ENCODE data around the gene RDH13. TPM values are rescaled to one million over a fixed set of nuclear protein-coding genes. Genes with fewer than 3 reads are reported as not detected.

RDH13 gene
- total and polyA plus RNA-seq, 2 experiments from 2014 or later: 28.0 to 36.5 TPM

- peaks cover 56% of the 10 kb centered on the region for H3K36me3 Mint-ChIP-seq (ENCODE audit: low read depth)
- peaks cover 12% of the 10 kb centered on the region for H3K36me3 ChIP-seq (ENCODE audit: insufficient read depth)
- ATAC-seq: no peak
Observed at GRCh38 chr19:55047951-55048350, 15.0 kb downstream of the RDH13 start.

More at GRCh38 chr19:55047951-55048350, 15.0 kb downstream of the RDH13 start:
- Histone ChIP-seq H3K9me2 (ENCODE audit: insufficient read depth) (no peaks in the 10 kb centered on the region), H2AFZ (no peak overlapping the region), H3K4me2 (no peak overlapping the region), H4K20me1 (replicated peaks; ENCODE audit: insufficient read depth) (peaks cover 17% of the 10 kb centered on the region), H3F3A (replicated peaks; ENCODE audit: low read depth) (no peaks in the 10 kb centered on the region), H3K27ac (ENCODE audit: low read depth) (0 out of 2 replicates have a peak overlapping the region, but pooled peaks have one; percentile 19), H3K79me2 (replicated peaks; ENCODE audit: insufficient read depth) (no peaks in the 10 kb centered on the region), H3K4me3 (no peak overlapping the region), H3K27me3 (ENCODE audit: insufficient read depth) (no peaks in the 10 kb centered on the region), H3K4me1 (ENCODE audit: insufficient read depth) (no peaks in the 10 kb centered on the region)
- Mint-ChIP-seq H3K4me3 (no peak overlapping the region), H3K9me3 (no peaks in the 10 kb centered on the region), H3K4me1 (no peaks in the 10 kb centered on the region), H3K27ac (no peak overlapping the region), H3K27me3 (ENCODE audit: insufficient read depth, low read depth, poor library complexity) (no peaks in the 10 kb centered on the region)
- TF ChIP-seq REST (IDR thresholded peaks at IDR 0.05; ENCODE audit: unreplicated experiment) (no peak), EZH2phosphoT487 (IDR thresholded peaks at IDR 0.05; ENCODE audit: unreplicated experiment) (no peak), CREB1 (CRISPR knock-in tag; IDR thresholded peaks at IDR 0.05; ENCODE audit: low read depth) (no peak), ZNF114 (CRISPR knock-in tag; IDR thresholded peaks at IDR 0.05) (no peak), ETS1 (IDR thresholded peaks at IDR 0.05) (no peak), ZNF462 (CRISPR knock-in tag; IDR thresholded peaks at IDR 0.05) (no peak), JUNB (IDR thresholded peaks at IDR 0.05; ENCODE audit: unreplicated experiment) (no peak), STAT1 (IDR thresholded peaks at IDR 0.05; ENCODE audit: unreplicated experiment) (no peak), POLR2AphosphoS5 (IDR thresholded peaks at IDR 0.05; ENCODE audit: low read depth) (no peak; the same call in 1 of the 2 replicates), ZNF331 (CRISPR knock-in tag; IDR thresholded peaks at IDR 0.05; ENCODE audit: low read depth) (no peak), NANOG (IDR thresholded peaks at IDR 0.05; ENCODE audit: borderline replicate concordance) (no peak), EZH2 (IDR thresholded peaks at IDR 0.05; ENCODE audit: low read depth, unreplicated experiment) (no peak), CTCF (conservative IDR thresholded peaks at IDR 0.05; ENCODE audit: low read depth in 2 of 2) (no peak)
- DNase-seq (ENCODE audit: low spot score): no peak
